Stomach (tissue), 4 donors: ENCODE results near the gene RIMKLA.

Experiments
- CTCF ChIP-seq, 7 experiments: fragments of 450-650 bp in 4 of 7; fragments of 200-600 bp in 3 of 7; sonication (generic) in 3 of 7; IDR thresholded peaks; one replicate each; pipeline ENCODE4 v1.5.1; 2016 to 2019; ENCODE audit warnings: antibody characterized with exemption in 7 of 7, control low read depth in 2 of 7, mild to moderate bottlenecking in 1 of 7
- POLR2A ChIP-seq, 4 donors: fragments of 450-650 bp; IDR thresholded peaks; one replicate each; pipeline ENCODE4 v1.6.1; 2016; ENCODE audit warnings: antibody characterized with exemption in 4 of 4, control low read depth in 2 of 4, mild to moderate bottlenecking in 1 of 4, moderate library complexity in 1 of 4
- POLR2AphosphoS5 ChIP-seq, 3 donors: sonication (generic); formaldehyde crosslinking; IDR thresholded peaks; one replicate each; pipeline ENCODE4 v1.6.1; 2016; ENCODE audit warnings: antibody characterized with exemption in 3 of 3

GRCh38 chr1:42423681-42424080 is 43.1 kb downstream of the RIMKLA start:
- TF ChIP-seq CTCF (IDR thresholded peaks at IDR 0.05) (no peak), POLR2A (IDR thresholded peaks at IDR 0.05) (no peak), POLR2AphosphoS5 (IDR thresholded peaks at IDR 0.05) (no peak)
